Activated gamma-delta T cell treated with Interleukin-2 at 50 U/mL for 16 hours (primary cell): ENCODE data around the gene ADAMTS16.

ENCODE experiments used
- DNase-seq: peaks from one replicate; pipeline ENCODE4 v3.0.0-alpha.2; 2020

The ADAMTS16 gene

GRCh38 chr5:5352675-5353074 lies 212.5 kb downstream of the ADAMTS16 start:
- no peak for DNase-seq

- no peak for DNase-seq
Observed at GRCh38 chr5:5353681-5354080, 213.6 kb downstream of the ADAMTS16 start.

GRCh38 chr5:5356765-5357164 lies 216.6 kb downstream of the ADAMTS16 start:
- DNase-seq, result no peak

- no peak for DNase-seq
Observed at GRCh38 chr5:5359618-5360017, 219.5 kb downstream of the ADAMTS16 start.

- DNase-seq, result no peak
Observed at GRCh38 chr5:5360363-5360940, 220.3 kb downstream of the ADAMTS16 start.

- DNase-seq, result no peak
Observed at GRCh38 chr5:5360941-5361520, 220.9 kb downstream of the ADAMTS16 start.

- no peak for DNase-seq
Observed at GRCh38 chr5:5363045-5363444, 222.9 kb downstream of the ADAMTS16 start.

GRCh38 chr5:5364932-5365331 lies 224.8 kb downstream of the ADAMTS16 start:
- no peak for DNase-seq

GRCh38 chr5:5367739-5368138 lies 227.6 kb downstream of the ADAMTS16 start:
- no peak for DNase-seq

GRCh38 chr5:5369051-5369605 lies 229.0 kb downstream of the ADAMTS16 start:
- DNase-seq, result no peak
